ENCODE data around the gene AQP12B. TPM values are rescaled to one million over a fixed set of nuclear protein-coding genes. Genes with fewer than 3 reads are reported as not detected.

Gene AQP12B
- total RNA-seq, 2 donors from 2014 or later: not detected

- H3K4me3 Mint-ChIP-seq: no peak overlapping the region
- peaks cover 14% of the 10 kb centered on the region for H3K36me3 Mint-ChIP-seq
- DNase-seq (ENCODE audit: low spot score) (peak; percentile 58), ATAC-seq (no peak)
- peaks cover 5 to 6% of the 10 kb centered on the region in 2 donors for H3K4me1 Mint-ChIP-seq (ENCODE audit: low read depth in 2 of 2)
- H3K9me3 Mint-ChIP-seq: peaks cover 5% of the 10 kb centered on the region
- H3K27ac Mint-ChIP-seq: no peak overlapping the region
- no peaks in the 10 kb centered on the region for H3K27me3 Mint-ChIP-seq
Measured at GRCh38 chr2:240629968-240630770, 52.5 kb downstream of the AQP12B start.

- Mint-ChIP-seq H3K27me3 (no peaks in the 10 kb centered on the region), H3K4me3 (no peak overlapping the region), H3K36me3 (peaks cover 14% of the 10 kb centered on the region), H3K9me3 (peaks cover 5% of the 10 kb centered on the region), H3K4me1 (ENCODE audit: low read depth in 2 of 2) (peaks cover 11% of the 10 kb centered on the region in 2 donors), H3K27ac (no peak overlapping the region)
- no peak for ATAC-seq
- no peak for DNase-seq (ENCODE audit: low spot score)
Measured at GRCh38 chr2:240629619-240629967, 53.1 kb downstream of the AQP12B start.

- peak; percentile 35 for DNase-seq (ENCODE audit: low spot score)
- no peak for ATAC-seq
- Mint-ChIP-seq H3K4me1 (ENCODE audit: low read depth in 2 of 2) (peaks cover 11 to 15% of the 10 kb centered on the region in 2 donors), H3K9me3 (peaks cover 5% of the 10 kb centered on the region), H3K4me3 (no peak overlapping the region), H3K27me3 (no peaks in the 10 kb centered on the region), H3K27ac (no peak overlapping the region), H3K36me3 (peaks cover 12% of the 10 kb centered on the region)
Measured at GRCh38 chr2:240628808-240629618, 53.7 kb downstream of the AQP12B start.

GRCh38 chr2:240628507-240628807, 54.2 kb downstream of the AQP12B start:
- peaks cover 11 to 17% of the 10 kb centered on the region in 2 donors for H3K4me1 Mint-ChIP-seq (ENCODE audit: low read depth in 2 of 2)
- no peaks in the 10 kb centered on the region for H3K27me3 Mint-ChIP-seq
- DNase-seq (ENCODE audit: low spot score) (peak; percentile 51), ATAC-seq (no peak)
- peaks cover 3% of the 10 kb centered on the region for H3K9me3 Mint-ChIP-seq
- no peak overlapping the region for H3K27ac Mint-ChIP-seq
- H3K36me3 Mint-ChIP-seq: peaks cover 7% of the 10 kb centered on the region
- no peak overlapping the region for H3K4me3 Mint-ChIP-seq

GRCh38 chr2:240627736-240628506, 54.8 kb downstream of the AQP12B start:
- H3K27me3 Mint-ChIP-seq: no peaks in the 10 kb centered on the region
- peaks cover 16 to 23% of the 10 kb centered on the region in 2 donors for H3K4me1 Mint-ChIP-seq (ENCODE audit: low read depth in 2 of 2)
- H3K9me3 Mint-ChIP-seq: no peaks in the 10 kb centered on the region
- no peak overlapping the region for H3K4me3 Mint-ChIP-seq
- peaks cover 1% of the 10 kb centered on the region for H3K36me3 Mint-ChIP-seq
- ATAC-seq (no peak), DNase-seq (ENCODE audit: low spot score) (peak; percentile 28)
- H3K27ac Mint-ChIP-seq: no peak overlapping the region

GRCh38 chr2:240626531-240627300, 56.0 kb downstream of the AQP12B start:
- ATAC-seq: no peak
- peak; percentile 41 for DNase-seq (ENCODE audit: low spot score)
- Mint-ChIP-seq H3K4me3 (no peak overlapping the region), H3K9me3 (no peaks in the 10 kb centered on the region), H3K36me3 (no peaks in the 10 kb centered on the region), H3K27ac (peak overlapping the region in 1 of 2 donors; percentile 48), H3K27me3 (no peaks in the 10 kb centered on the region), H3K4me1 (ENCODE audit: low read depth in 2 of 2) (peaks cover 26 to 31% of the 10 kb centered on the region in 2 donors)

Other genes starting within 250 kb of the AQP12B start
- 1 to 10 TPM; 1.2 to 1.8 TPM for gene GPC1, start 247.2 kb downstream of the AQP12B start, total RNA-seq
- gene ANKMY1, start 124.9 kb downstream of the AQP12B start, total RNA-seq: 10 to 100 TPM; 13.0 to 40.9 TPM
- gene DUSP28, start 122.5 kb downstream of the AQP12B start, total RNA-seq: 1 to 10 TPM; 6.1 to 6.3 TPM
- 10 to 100 TPM; 60.9 to 67.6 TPM for gene RNPEPL1, start 114.4 kb downstream of the AQP12B start, total RNA-seq
- 10 to 100 TPM; 50.4 to 73.9 TPM for gene CAPN10, start 96.2 kb downstream of the AQP12B start, total RNA-seq
- 1 to 10 TPM; 5.9 to 7.6 TPM for gene GPR35, start 57.4 kb downstream of the AQP12B start, total RNA-seq
- gene AQP12A, start 9.0 kb upstream of the AQP12B start, total RNA-seq: not detected
- under 1 TPM in 1 of 2 donors, not detected in 1; 0.45 TPM for gene KIF1A, start 137.3 kb upstream of the AQP12B start, total RNA-seq
- gene AGXT, start 185.9 kb upstream of the AQP12B start, total RNA-seq: not detected
- not detected for gene MAB21L4, start 213.3 kb upstream of the AQP12B start, total RNA-seq
- not detected for gene CROCC2, start 223.5 kb upstream of the AQP12B start, total RNA-seq

Measured in natural killer cell treated with Interleukin-12 subunit alpha and Interleukin-12 subunit beta and Interleukin-15 and Interleukin-18, amount 100 ng/mL, for 72 hours (primary cell).